Fibroblast of the aortic adventitia (primary cell): ENCODE results near the gene CYTH2. TPM values are rescaled to one million over a fixed set of nuclear protein-coding genes. Genes with fewer than 3 reads are reported as not detected.
A peak's percentile ranks its signal among the peaks of the same experiment; 100 is the strongest.

Source experiments
- DNase-seq: peaks from one replicate; pipeline ENCODE4 v3.0.0-alpha.2; 2010; ENCODE audit warnings: low read depth
- H3K4me3 ChIP-seq: 2 replicates; pipeline ENCODE4 v1.5.1; 2011; ENCODE audit warnings: low read depth, mild to moderate bottlenecking, control low read depth, low read length, moderate library complexity
- CTCF ChIP-seq: IDR thresholded peaks from 2 replicates; pipeline ENCODE4 v1.5.1; 2011; ENCODE audit warnings: mild to moderate bottlenecking, low read length, control low read depth, inconsistent platforms; ENCODE audit not compliant: insufficient read depth
- total RNA-seq: library from RNA; depleted of rRNA; stranded (reverse); fragments of >200 nt; gene quantifications from 2 replicates; pipeline ENCODE4 v1.2.3, GENCODE V29; 2012; ENCODE audit warnings: low replicate concordance

CYTH2 gene
- total RNA-seq, 1 donor = 51.3 TPM

DNA sequence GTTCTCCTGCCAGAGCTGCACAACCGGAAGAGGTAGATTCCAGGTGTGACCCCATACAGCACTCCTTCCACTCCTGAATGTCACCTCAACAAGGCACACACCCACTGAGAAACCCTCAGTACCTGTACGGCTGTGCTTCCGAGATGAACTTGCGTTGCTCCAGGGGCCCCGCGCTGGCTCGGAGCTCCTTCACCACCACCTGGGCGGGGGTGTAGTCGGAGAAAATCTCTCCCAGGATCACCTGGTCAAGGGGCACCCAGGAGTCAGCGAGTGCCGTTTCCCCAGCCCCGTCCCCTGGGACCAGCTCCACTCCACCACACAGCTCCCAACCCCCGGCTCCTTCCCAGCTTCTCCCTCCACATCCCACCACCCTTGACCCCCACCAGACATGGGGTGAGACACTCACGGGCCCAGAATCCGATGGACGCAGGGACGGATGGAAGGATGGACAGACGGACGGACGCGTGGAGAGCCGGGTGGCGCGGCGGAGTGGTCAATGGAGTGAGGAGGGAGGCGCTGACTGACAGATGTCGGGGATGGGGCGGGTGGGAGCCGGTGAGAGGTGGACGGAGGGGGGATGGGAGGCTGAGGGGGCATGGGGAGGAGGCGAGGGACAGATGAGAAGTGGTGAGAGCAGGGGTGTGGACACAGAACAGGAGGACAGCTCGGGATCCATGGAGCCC is 39.7 kb downstream of the CYTH2 start:
- TF ChIP-seq CTCF = no peak
- no peak overlapping the region for H3K4me3 ChIP-seq
- DNase-seq = no peak

GRCh38 chr19:48509467-48510194 is 40.5 kb downstream of the CYTH2 start:
- no peak for DNase-seq

GRCh38 chr19:48510421-48511268 is 41.5 kb downstream of the CYTH2 start:
- DNase-seq = peak; percentile 51
- no peak for TF ChIP-seq CTCF
- H3K4me3 ChIP-seq = peak overlapping the region; percentile 14

More at GRCh38 chr19:48509467-48510194, 40.5 kb downstream of the CYTH2 start:
- no peak overlapping the region for H3K4me3 ChIP-seq
- TF ChIP-seq CTCF = no peak

DNA sequence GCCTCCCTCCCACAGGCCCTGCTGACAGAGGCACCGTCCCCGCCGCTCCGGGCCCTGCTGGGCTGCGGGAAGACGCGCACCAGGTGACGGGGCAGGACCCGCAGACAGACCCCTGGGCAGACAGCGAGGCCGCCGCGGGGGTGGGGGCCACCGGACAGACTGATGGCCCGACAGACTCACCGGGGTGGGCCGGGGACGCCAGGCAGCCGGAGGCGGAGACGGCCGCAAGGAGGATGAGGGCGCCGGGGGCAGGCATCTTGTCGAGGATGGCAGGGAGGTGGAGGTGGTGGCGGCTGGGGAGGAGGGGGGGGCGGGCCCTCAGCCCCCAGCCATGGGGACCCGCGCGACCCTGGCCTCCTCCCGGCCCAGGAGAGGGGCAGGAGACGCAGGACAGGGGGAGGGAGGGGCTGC is 42.2 kb downstream of the CYTH2 start:
- no peak for TF ChIP-seq CTCF
- no peak overlapping the region for H3K4me3 ChIP-seq
- DNase-seq = no peak

GRCh38 chr19:48511800-48512503 is 42.8 kb downstream of the CYTH2 start, which contains the start of gene LMTK3:
TSS of gene LMTK3 (minus strand) at chr19:48511835. CDS start at chr19:48511576, 259 bp downstream.
- no peak for TF ChIP-seq CTCF
- H3K4me3 ChIP-seq = peak within 1 kb of the TSS; percentile 14
- DNase-seq = peak; percentile 16
